GM12878 (cell line): ENCODE data around the gene LPCAT2. TPM values are rescaled to one million over a fixed set of nuclear protein-coding genes. Genes with fewer than 3 reads are reported as not detected.

Experiments used
- ATAC-seq: fragments of 200-7000 bp; cut with Tn5 transposase; 3 replicates; pipeline ENCODE4 v1.9.1; 2020; ENCODE audit warnings: mild to moderate bottlenecking, moderate library complexity
- BruUV-seq: library from RNA; stranded (reverse); fragments of 400-500 nt; replicated peaks from 2 replicates; lab custom pipeline; 2021; lab: Mats Ljungman, UMichigan
- CTCF ChIA-PET: fragments of 300-600 bp; sonication (Branson Sonifier 250); formaldehyde crosslinking; extraction: SDS; loops from one replicate; lab custom pipeline; 2021; ENCODE audit warnings: inconsistent platforms; lab: Yijun Ruan, JAX
- POLR2A ChIA-PET: fragments of 350-600 bp; formaldehyde crosslinking; extraction: SDS; loops from one replicate; lab custom pipeline; 2021; ENCODE audit warnings: inconsistent platforms; lab: Charles Lee
- RAD21 ChIA-PET: fragments of 300-600 bp; sonication (Branson Sonifier 250); formaldehyde crosslinking; loops from one replicate; lab custom pipeline; 2023; ENCODE audit warnings: antibody characterized with exemption; ENCODE audit not compliant: unreplicated experiment; lab: Charles Lee
- SMC1A ChIA-PET: fragments of 300-600 bp; sonication (Branson Sonifier 250); formaldehyde crosslinking; loops from one replicate; lab custom pipeline; 2023; ENCODE audit not compliant: unreplicated experiment, uncharacterized antibody; lab: Charles Lee
- DNase-seq: peaks from one replicate; pipeline ENCODE4 v3.0.0-alpha.2; 2011; ENCODE audit warnings: low read depth, low spot score
- FAIRE-seq: peaks from 3 replicates; lab custom pipeline; 2011; peaks lifted over from hg19 to GRCh38; lab: Jason Lieb, UNC
- H2AFZ ChIP-seq: 2 replicates; pipeline ENCODE4 v1.6.0; 2011; ENCODE audit warnings: low read depth, low read length, control low read depth; ENCODE audit not compliant: control insufficient read depth
- H3K27ac ChIP-seq: 2 replicates; pipeline ENCODE4 v1.5.1; 2011; ENCODE audit warnings: control low read depth; ENCODE audit not compliant: control insufficient read depth, insufficient read depth
- H3K27me3 ChIP-seq, 2 experiments: replicated peaks in 1 of 2; 2 replicates each; pipeline versions ENCODE4 v1.6.0 to v1.6.1; 2011; ENCODE audit warnings: low read length in 1 of 2; ENCODE audit not compliant: control insufficient read depth in 2 of 2, insufficient read depth in 2 of 2
- H3K36me3 ChIP-seq, 2 experiments: 2 replicates each; pipeline ENCODE4 v1.5.1; 2011; ENCODE audit warnings: low read length in 1 of 2; ENCODE audit not compliant: control insufficient read depth in 2 of 2, insufficient read depth in 2 of 2
- H3K4me1 ChIP-seq: 2 replicates; pipeline ENCODE4 v1.6.1; 2011; ENCODE audit warnings: mild to moderate bottlenecking, low read length, moderate library complexity, mixed read lengths; ENCODE audit not compliant: control insufficient read depth, insufficient read depth
- H3K4me2 ChIP-seq: 2 replicates; pipeline ENCODE4 v1.6.0; 2011; ENCODE audit warnings: control low read depth; ENCODE audit not compliant: control insufficient read depth, insufficient read depth
- H3K4me3 ChIP-seq: fragments of 200-600 bp; sonication (generic); 2 replicates; pipeline ENCODE4 v1.5.1; 2016
- H3K79me2 ChIP-seq: 2 replicates; pipeline ENCODE4 v1.6.0; 2011; ENCODE audit warnings: low read length; ENCODE audit not compliant: control insufficient read depth, insufficient read depth
- H3K9ac ChIP-seq: 2 replicates; pipeline ENCODE4 v1.8.0; 2011; ENCODE audit warnings: low read length, control low read depth, mixed read lengths; ENCODE audit not compliant: control insufficient read depth, insufficient read depth
- H3K9me3 ChIP-seq: replicated peaks from 3 replicates; pipeline ENCODE4 v1.5.1; 2011; ENCODE audit warnings: mild to moderate bottlenecking, low read length; ENCODE audit not compliant: control insufficient read depth, insufficient read depth
- H4K20me1 ChIP-seq: 2 replicates; pipeline ENCODE4 v1.6.0; 2011; ENCODE audit not compliant: control insufficient read depth, insufficient read depth
- BCL3 ChIP-seq: IDR thresholded peaks from 2 replicates; pipeline ENCODE4 v1.6.1; 2011; ENCODE audit warnings: borderline replicate concordance, low read depth, mild to moderate bottlenecking, moderate library complexity, low read length; ENCODE audit not compliant: insufficient read depth, poor library complexity, severe bottlenecking
- BHLHE40 ChIP-seq, 2 experiments: fragments of 450-650 bp in 1 of 2; IDR thresholded peaks; 2 replicates each; pipeline ENCODE4 v1.6.1; 2011 to 2017; ENCODE audit warnings: low read depth in 2 of 2, borderline replicate concordance in 1 of 2, improper control_type of control experiment in 1 of 2, low read length in 1 of 2, mild to moderate bottlenecking in 1 of 2
- CBX5 ChIP-seq: sonication (generic); IDR thresholded peaks from 2 replicates; pipeline ENCODE4 v1.6.1; 2016; ENCODE audit warnings: low read depth, moderate library complexity, mild to moderate bottlenecking, inconsistent platforms
- CHD4 ChIP-seq: fragments of 200-600 bp; sonication (generic); IDR thresholded peaks from 2 replicates; pipeline ENCODE4 v1.6.1; 2016; ENCODE audit warnings: mild to moderate bottlenecking
- ESRRA ChIP-seq: IDR thresholded peaks from 2 replicates; pipeline ENCODE4 v1.6.1; 2012; ENCODE audit warnings: mild to moderate bottlenecking, low read length, improper control_type of control experiment
- KAT2A ChIP-seq: conservative IDR thresholded peaks from 2 replicates; pipeline ENCODE4 v1.6.1; 2011; ENCODE audit warnings: low read depth, low read length; ENCODE audit not compliant: control insufficient read depth
- LARP7 ChIP-seq: fragments of 450-650 bp; IDR thresholded peaks from 2 replicates; pipeline ENCODE4 v1.6.1; 2017; ENCODE audit warnings: mild to moderate bottlenecking
- MYB ChIP-seq: fragments of 150-350 bp; IDR thresholded peaks from 2 replicates; pipeline ENCODE4 v1.6.1; 2014; ENCODE audit warnings: mild to moderate bottlenecking, low read depth, low read length, borderline replicate concordance
- PAX8 ChIP-seq: fragments of 450-650 bp; IDR thresholded peaks from 2 replicates; pipeline ENCODE4 v1.6.1; 2017; ENCODE audit warnings: mild to moderate bottlenecking, moderate library complexity
- POLR2AphosphoS2 ChIP-seq: IDR thresholded peaks from 2 replicates; pipeline ENCODE4 v1.6.1; 2011; ENCODE audit warnings: low read depth, mild to moderate bottlenecking, low read length, improper control_type of control experiment, moderate library complexity
- SREBF2 ChIP-seq: IDR thresholded peaks from 2 replicates; pipeline ENCODE4 v1.6.1; 2012; ENCODE audit warnings: mild to moderate bottlenecking, low read length
- TARDBP ChIP-seq: IDR thresholded peaks from 2 replicates; pipeline ENCODE4 v1.6.1; 2016; ENCODE audit warnings: borderline replicate concordance
- ZNF687 ChIP-seq: fragments of 450-650 bp; IDR thresholded peaks from 2 replicates; pipeline ENCODE4 v1.6.1; 2017; ENCODE audit warnings: mild to moderate bottlenecking, moderate library complexity
- WGBS: methylation state at CpG from one replicate; pipeline ENCODE4 v1.1.6; 2016; ENCODE audit warnings: low lambda C conversion rate; ENCODE audit not compliant: insufficient replicate concordance, insufficient coverage; ENCODE audit errors: missing lambda C conversion rate; 5-methylcytosine and 5-hydroxymethylcytosine counted together
- in situ Hi-C: fragments of 300-500 bp; cut with MboI; formaldehyde crosslinking; loops from 9 replicates; pipeline ENCODE4 v1.14.3; 2018; ENCODE audit warnings: mixed read lengths
- intact Hi-C: fragments of 100-400 bp; cut with micrococcal nuclease; formaldehyde crosslinking; loops from one replicate; pipeline ENCODE4 v1.14.2; 2022; ENCODE audit not compliant: unreplicated experiment
- polyA plus RNA-seq, 11 experiments: library from polyadenylated mRNA; depleted of rRNA in 4 of 11; unstranded in 6 of 11; stranded (reverse) in 5 of 11; fragments of >200 nt; fragmentation: Nextera tagmentation in 4 of 11; fragmentation: Illumina TruSeq in 1 of 11; extraction: Ambion mirVana in 4 of 11; extraction: Trizol in 1 of 11; gene quantifications; 1 replicate in 1 of 11; 2 replicates in 10 of 11; pipeline versions ENCODE4 v1.2.1 to v1.2.3, GENCODE V29; 2011 to 2016; ENCODE audit warnings: inconsistent platforms in 2 of 11, missing spikeins in 2 of 11, low read depth in 1 of 11
- total RNA-seq, 4 experiments: library from RNA; depleted of rRNA in 3 of 4; stranded (reverse); fragments of >200 nt in 3 of 4; fragmentation: Illumina TruSeq in 1 of 4; extraction: Trizol in 1 of 4; gene quantifications; 2 replicates each; pipeline versions ENCODE4 v1.2.1 to v1.2.3, GENCODE V29; 2013 to 2021
- TF ChIP-seq, protein P1 (sequence below): IDR thresholded peaks from 2 replicates; pipeline ENCODE4 v1.6.1; 2012; ENCODE audit warnings: low read depth, low read length, improper control_type of control experiment
- TF ChIP-seq, protein P2 (sequence below): fragments of 150-350 bp; IDR thresholded peaks from 2 replicates; pipeline ENCODE4 v1.6.1; 2014; ENCODE audit warnings: mild to moderate bottlenecking, low read depth, low read length

Gene LPCAT2
- total and polyA plus RNA-seq, 10 of the 15 experiments (the other 5 are each of a cell fraction or from before 2014, with no cell fraction given) = 0.01 TPM; not detected in 9

DNA sequence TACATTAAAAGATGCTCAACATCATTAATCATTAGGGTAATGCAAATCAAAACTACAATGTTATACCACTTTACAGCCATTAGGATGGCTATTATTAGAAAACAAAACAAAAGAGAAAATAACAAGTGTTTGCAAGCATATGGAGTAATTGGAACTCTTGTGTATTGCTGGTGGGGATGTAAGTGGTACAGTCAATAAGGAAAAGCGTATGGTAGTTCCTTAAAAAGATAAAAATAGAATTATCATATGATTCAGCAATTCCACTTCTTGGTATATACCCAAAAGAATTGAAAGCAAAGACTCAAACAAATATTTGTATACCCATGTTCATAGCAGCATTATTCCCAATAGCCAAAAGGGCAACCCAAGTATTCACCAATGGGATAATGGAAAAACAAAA, 56.2 kb downstream of the LPCAT2 start:
- FAIRE-seq = no peak
- H2AFZ ChIP-seq = no peak overlapping the region
- H3K79me2 ChIP-seq = no peaks in the 10 kb centered on the region
- no peak overlapping the region for H3K4me2 ChIP-seq
- ChIA-PET POLR2A (no interaction called here), CTCF (no interaction called here), SMC1A (no interaction called here), RAD21 (no interaction called here)
- no peaks in the 10 kb centered on the region for H3K27me3 ChIP-seq
- no TSS peak for BruUV-seq
- TF ChIP-seq CBX5 (no peak), KAT2A (no peak), LARP7 (no peak), BCL3 (no peak), BHLHE40 (IDR thresholded peaks at IDR 0.05; ENCODE audit: borderline replicate concordance in 1 of 2, low read depth in 2 of 2, low read length in 1 of 2) (no peak), ZNF687 (no peak), ESRRA (no peak), SREBF2 (no peak), POLR2AphosphoS2 (no peak), PAX8 (no peak), MYB (no peak), CHD4 (no peak), TARDBP (no peak)
- TF ChIP-seq, protein P1, sequence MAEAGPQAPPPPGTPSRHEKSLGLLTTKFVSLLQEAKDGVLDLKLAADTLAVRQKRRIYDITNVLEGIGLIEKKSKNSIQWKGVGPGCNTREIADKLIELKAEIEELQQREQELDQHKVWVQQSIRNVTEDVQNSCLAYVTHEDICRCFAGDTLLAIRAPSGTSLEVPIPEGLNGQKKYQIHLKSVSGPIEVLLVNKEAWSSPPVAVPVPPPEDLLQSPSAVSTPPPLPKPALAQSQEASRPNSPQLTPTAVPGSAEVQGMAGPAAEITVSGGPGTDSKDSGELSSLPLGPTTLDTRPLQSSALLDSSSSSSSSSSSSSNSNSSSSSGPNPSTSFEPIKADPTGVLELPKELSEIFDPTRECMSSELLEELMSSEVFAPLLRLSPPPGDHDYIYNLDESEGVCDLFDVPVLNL = no peak
- TF ChIP-seq, protein P2, sequence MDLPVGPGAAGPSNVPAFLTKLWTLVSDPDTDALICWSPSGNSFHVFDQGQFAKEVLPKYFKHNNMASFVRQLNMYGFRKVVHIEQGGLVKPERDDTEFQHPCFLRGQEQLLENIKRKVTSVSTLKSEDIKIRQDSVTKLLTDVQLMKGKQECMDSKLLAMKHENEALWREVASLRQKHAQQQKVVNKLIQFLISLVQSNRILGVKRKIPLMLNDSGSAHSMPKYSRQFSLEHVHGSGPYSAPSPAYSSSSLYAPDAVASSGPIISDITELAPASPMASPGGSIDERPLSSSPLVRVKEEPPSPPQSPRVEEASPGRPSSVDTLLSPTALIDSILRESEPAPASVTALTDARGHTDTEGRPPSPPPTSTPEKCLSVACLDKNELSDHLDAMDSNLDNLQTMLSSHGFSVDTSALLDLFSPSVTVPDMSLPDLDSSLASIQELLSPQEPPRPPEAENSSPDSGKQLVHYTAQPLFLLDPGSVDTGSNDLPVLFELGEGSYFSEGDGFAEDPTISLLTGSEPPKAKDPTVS = no peak
- no peak overlapping the region for H3K9ac ChIP-seq
- H3K4me3 ChIP-seq = no peak overlapping the region
- in situ Hi-C loops = no loop called here
- DNase-seq = no peak
- no peak overlapping the region for H3K27ac ChIP-seq
- no peak for ATAC-seq
- H3K9me3 ChIP-seq = no peaks in the 10 kb centered on the region
- H3K4me1 ChIP-seq = no peaks in the 10 kb centered on the region
- intact Hi-C loops = no loop called here
- H3K36me3 ChIP-seq = no peaks in the 10 kb centered on the region
- WGBS = 0% methylated on average over 1 of the region's 1 CpG
- no peaks in the 10 kb centered on the region for H4K20me1 ChIP-seq
